ENCODE results near the gene GRIN1.
"Not testable (repeated sequence)": the region's sequence is repeated elsewhere in the genome, so short reads cannot be mapped to it uniquely, and the experiment has no call there.

GRIN1 gene

DNA sequence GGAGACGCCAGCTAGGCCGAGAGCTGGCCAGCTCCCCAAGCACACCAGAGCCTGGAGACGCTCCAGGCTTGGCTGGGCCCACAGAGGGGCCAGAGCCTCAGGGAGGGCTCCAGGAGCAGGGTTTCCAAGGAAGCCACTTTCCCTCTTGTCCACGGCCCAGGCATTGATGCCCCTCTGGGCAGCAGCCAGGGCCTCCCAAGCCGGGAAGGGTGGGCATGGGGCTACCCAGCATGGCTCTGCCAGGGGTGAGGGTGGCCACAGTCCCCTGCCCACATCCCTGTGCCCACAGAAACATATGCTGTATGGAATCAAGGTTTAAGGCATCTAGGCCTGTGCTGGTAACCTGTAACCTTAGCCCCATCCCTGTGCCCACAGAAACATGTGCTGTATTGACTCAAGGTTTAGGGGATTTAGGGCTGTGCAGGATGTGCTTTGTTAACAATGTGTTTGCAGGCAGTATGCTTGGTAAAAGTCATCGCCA lies 22.9 kb upstream of the GRIN1 start:
- no peak for DNase-seq (ENCODE audit: low spot score)
- in situ Hi-C loops (cut with MboI; ENCODE audit: low pct_unique_long_range_greater_than_20kb, low sequenced_read_pairs, unreplicated experiment), result no loop called here
- TF ChIP-seq, protein P1, sequence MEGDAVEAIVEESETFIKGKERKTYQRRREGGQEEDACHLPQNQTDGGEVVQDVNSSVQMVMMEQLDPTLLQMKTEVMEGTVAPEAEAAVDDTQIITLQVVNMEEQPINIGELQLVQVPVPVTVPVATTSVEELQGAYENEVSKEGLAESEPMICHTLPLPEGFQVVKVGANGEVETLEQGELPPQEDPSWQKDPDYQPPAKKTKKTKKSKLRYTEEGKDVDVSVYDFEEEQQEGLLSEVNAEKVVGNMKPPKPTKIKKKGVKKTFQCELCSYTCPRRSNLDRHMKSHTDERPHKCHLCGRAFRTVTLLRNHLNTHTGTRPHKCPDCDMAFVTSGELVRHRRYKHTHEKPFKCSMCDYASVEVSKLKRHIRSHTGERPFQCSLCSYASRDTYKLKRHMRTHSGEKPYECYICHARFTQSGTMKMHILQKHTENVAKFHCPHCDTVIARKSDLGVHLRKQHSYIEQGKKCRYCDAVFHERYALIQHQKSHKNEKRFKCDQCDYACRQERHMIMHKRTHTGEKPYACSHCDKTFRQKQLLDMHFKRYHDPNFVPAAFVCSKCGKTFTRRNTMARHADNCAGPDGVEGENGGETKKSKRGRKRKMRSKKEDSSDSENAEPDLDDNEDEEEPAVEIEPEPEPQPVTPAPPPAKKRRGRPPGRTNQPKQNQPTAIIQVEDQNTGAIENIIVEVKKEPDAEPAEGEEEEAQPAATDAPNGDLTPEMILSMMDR (IDR thresholded peaks at IDR 0.05; ENCODE audit: extremely low read depth, insufficient read depth, missing control alignments), result no peak

DNA sequence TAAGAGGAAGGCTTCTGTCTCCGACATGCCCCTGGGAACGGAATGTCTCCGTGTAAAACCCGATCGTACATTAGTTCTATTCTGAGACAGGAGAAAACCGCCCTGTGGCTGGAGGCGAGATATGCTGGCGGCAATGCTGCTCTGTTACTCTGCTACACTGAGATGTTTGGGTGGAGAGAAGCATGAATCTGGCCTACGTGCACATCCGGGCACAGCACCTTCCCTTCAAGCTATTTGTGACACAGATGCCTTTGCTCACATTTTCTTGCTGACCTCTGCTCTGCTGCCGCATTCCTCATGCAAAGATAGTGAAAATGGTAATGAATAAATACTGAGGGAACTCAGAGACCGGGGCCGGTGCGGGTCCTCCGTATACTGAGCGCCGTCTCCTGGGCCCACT lies 22.2 kb upstream of the GRIN1 start:
- TF ChIP-seq, protein P1 (IDR thresholded peaks at IDR 0.05; ENCODE audit: extremely low read depth, insufficient read depth, missing control alignments), result no peak
- in situ Hi-C loops (cut with MboI; ENCODE audit: low pct_unique_long_range_greater_than_20kb, low sequenced_read_pairs, unreplicated experiment), result no loop called here
- DNase-seq (ENCODE audit: low spot score), result no peak

GRCh38 chr9:137117269-137117731 lies 21.7 kb upstream of the GRIN1 start:
- in situ Hi-C loops (cut with MboI; ENCODE audit: low pct_unique_long_range_greater_than_20kb, low sequenced_read_pairs, unreplicated experiment), result no loop called here
- DNase-seq (ENCODE audit: low spot score), result peak; percentile 4
- TF ChIP-seq, protein P1 (IDR thresholded peaks at IDR 0.05; ENCODE audit: extremely low read depth, insufficient read depth, missing control alignments), result no peak

DNA sequence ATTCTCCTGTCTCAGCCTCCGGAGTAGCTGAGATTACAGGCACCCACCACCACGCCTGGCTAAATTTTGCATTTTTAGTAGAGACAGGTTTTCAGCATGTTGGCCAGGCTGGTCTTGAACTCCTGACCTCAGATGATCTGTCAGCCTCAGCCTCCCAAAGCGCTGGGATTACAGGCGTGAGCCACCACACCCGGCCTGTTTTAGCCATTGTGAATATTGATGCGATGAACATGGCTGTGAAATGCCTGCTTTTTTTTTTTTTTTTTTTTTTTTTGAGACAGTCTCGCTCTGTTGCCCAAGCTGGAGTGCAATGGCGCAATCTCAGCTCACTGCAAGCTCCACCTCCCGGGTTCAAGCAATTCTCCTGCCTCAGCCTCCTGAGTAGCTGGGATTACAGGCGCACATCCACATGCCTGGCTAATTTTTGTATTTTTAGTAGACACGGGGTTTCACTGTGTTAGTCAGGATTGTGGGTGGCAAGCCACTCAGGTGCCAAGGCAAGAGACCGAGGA lies 20.8 kb upstream of the GRIN1 start:
- DNase-seq (ENCODE audit: low spot score); in situ Hi-C loops (cut with MboI; ENCODE audit: low pct_unique_long_range_greater_than_20kb, low sequenced_read_pairs, unreplicated experiment): not testable (repeated sequence)

- not testable (repeated sequence) for DNase-seq (ENCODE audit: low spot score)
- in situ Hi-C loops (cut with MboI; ENCODE audit: low pct_unique_long_range_greater_than_20kb, low sequenced_read_pairs, unreplicated experiment), result loop anchor here (10.0 kb wide), 1 partner anchor 103 kb away; the partner anchor contains the start of genes CYSRT1, RNF208 and RNF224
Observed at GRCh38 chr9:137121927-137122795, 16.8 kb upstream of the GRIN1 start.

DNA sequence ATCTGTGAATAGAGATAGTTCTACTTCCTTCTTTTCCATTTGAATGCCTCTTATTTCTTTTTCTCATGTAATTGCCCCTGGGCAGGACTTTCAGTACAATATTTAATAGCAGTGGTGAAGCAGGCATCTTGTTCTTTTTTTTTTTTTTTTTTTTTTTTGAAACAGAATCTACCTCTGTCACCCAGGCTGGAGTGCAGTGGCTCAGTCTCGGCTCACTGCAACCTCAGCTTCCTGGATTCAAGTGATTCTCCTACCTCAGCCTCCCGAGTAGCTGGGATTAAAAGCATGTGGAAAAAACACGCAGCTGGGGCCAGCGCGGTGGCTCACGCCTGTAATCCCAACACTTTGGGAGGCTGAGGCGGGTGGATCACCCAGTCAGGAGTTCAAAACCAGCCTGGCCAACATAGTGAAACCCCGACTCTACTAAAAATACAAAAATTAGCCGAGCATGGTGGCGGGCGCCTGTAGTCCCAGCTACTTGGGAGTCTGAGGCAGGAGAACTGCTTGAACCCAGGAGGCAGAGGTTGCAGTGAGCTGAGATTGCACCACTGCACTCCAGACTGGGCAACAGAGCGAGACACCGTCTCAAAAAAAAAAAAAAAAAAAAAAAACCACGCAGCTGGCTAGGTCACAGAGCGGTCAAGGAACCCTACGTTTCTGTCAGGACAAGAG lies 16.0 kb upstream of the GRIN1 start:
- in situ Hi-C loops (cut with MboI; ENCODE audit: low pct_unique_long_range_greater_than_20kb, low sequenced_read_pairs, unreplicated experiment), result loop anchor here (10.0 kb wide), 1 partner anchor 102 kb away; the partner anchor contains the start of genes CYSRT1, RNF208 and RNF224
- DNase-seq (ENCODE audit: low spot score), result not testable (repeated sequence)

DNA sequence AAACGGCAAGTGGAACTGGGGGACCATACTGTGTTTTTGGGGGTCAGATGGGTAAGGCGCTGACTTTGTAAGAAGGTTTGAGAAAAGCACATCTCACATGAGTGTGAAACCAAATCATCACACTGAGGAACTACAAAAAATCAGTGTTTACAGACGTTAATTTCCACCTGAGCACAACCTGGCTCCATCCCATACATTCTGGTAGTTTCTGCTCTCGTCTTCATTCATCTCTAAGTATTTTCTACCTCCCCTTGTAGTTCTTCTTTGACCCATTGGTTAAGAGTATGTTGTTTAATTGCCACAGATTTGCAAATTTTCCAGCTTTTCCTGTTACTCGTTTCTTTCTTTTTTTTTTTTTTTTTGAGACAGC lies 15.5 kb upstream of the GRIN1 start:
- DNase-seq (ENCODE audit: low spot score), result no peak
- TF ChIP-seq, protein P1 (IDR thresholded peaks at IDR 0.05; ENCODE audit: extremely low read depth, insufficient read depth, missing control alignments), result no peak
- in situ Hi-C loops (cut with MboI; ENCODE audit: low pct_unique_long_range_greater_than_20kb, low sequenced_read_pairs, unreplicated experiment), result loop anchor here (10.0 kb wide), 1 partner anchor 101 kb away; the partner anchor contains the start of genes CYSRT1, RNF208 and RNF224

GRCh38 chr9:137123952-137124462 lies 14.9 kb upstream of the GRIN1 start:
- DNase-seq (ENCODE audit: low spot score), result not testable (repeated sequence)
- in situ Hi-C loops (cut with MboI; ENCODE audit: low pct_unique_long_range_greater_than_20kb, low sequenced_read_pairs, unreplicated experiment), result loop anchor here (10.0 kb wide), 1 partner anchor 101 kb away; the partner anchor contains the start of genes CYSRT1, RNF208 and RNF224

Measured in GM13977 (cell line).